Naive thymus-derived CD4-positive, alpha-beta T cell (primary cell): ENCODE measurements around the gene CLSTN2. TPM values are rescaled to one million over a fixed set of nuclear protein-coding genes. Genes with fewer than 3 reads are reported as not detected.

ENCODE experiments used
- ATAC-seq: fragments of 150-1000 bp; cut with Tn5 transposase; 2 replicates; pipeline ENCODE4 v1.10.0; 2021; ENCODE audit warnings: mild to moderate bottlenecking, moderate library complexity
- CTCF ChIA-PET: fragments of 350-600 bp; sonication (Branson Sonifier 250); formaldehyde crosslinking; loops from one replicate; lab custom pipeline; 2021; ENCODE audit warnings: antibody characterized with exemption; lab: Charles Lee
- POLR2A ChIA-PET: fragments of 350-600 bp; sonication (Branson Sonifier 250); formaldehyde crosslinking; loops from one replicate; lab custom pipeline; 2021; ENCODE audit warnings: antibody characterized with exemption, inconsistent platforms; lab: Charles Lee
- DNase-seq, 9 donors: peaks; one replicate each; pipeline versions ENCODE4 v3.0.0 to v3.0.0-alpha.2; 2020 to 2022; ENCODE audit warnings: mixed read lengths in 1 of 9
- H3K27ac ChIP-seq: one replicate; pipeline ENCODE4 v1.7.0; 2013; ENCODE audit warnings: mild to moderate bottlenecking, low read depth, low read length, moderate library complexity
- H3K27me3 ChIP-seq, 2 donors: one replicate each; pipeline ENCODE4 v1.7.0; 2013; ENCODE audit warnings: low read length in 2 of 2, mild to moderate bottlenecking in 2 of 2, moderate library complexity in 2 of 2; ENCODE audit not compliant: control insufficient read depth in 2 of 2, insufficient read depth in 2 of 2
- H3K36me3 ChIP-seq, 3 experiments: 1 replicate in 2 of 3; 2 replicates in 1 of 3; pipeline ENCODE4 v1.7.0; 2013; ENCODE audit warnings: low read length in 3 of 3, mild to moderate bottlenecking in 3 of 3, moderate library complexity in 1 of 3; ENCODE audit not compliant: insufficient read depth in 3 of 3, control insufficient read depth in 2 of 3
- H3K4me1 ChIP-seq, 2 donors: one replicate each; pipeline ENCODE4 v1.7.0; 2013; ENCODE audit warnings: low read length in 2 of 2, mild to moderate bottlenecking in 2 of 2, moderate library complexity in 1 of 2; ENCODE audit not compliant: control insufficient read depth in 2 of 2, insufficient read depth in 2 of 2
- H3K4me3 ChIP-seq: 2 replicates; pipeline ENCODE4 v1.7.0; 2013; ENCODE audit warnings: mild to moderate bottlenecking, low read length
- H3K9me3 ChIP-seq, 3 experiments: 1 replicate in 2 of 3; 2 replicates in 1 of 3; pipeline ENCODE4 v1.7.0; 2013; ENCODE audit warnings: low read length in 3 of 3; ENCODE audit not compliant: control insufficient read depth in 2 of 3
- H3K27ac Mint-ChIP-seq, 9 donors: one replicate each; pipeline ENCODE4 v1.8.0; 2020 to 2022; ENCODE audit warnings: mixed read lengths in 9 of 9, mild to moderate bottlenecking in 8 of 9, moderate library complexity in 5 of 9, inconsistent platforms in 2 of 9
- H3K27me3 Mint-ChIP-seq, 5 donors: one replicate each; pipeline ENCODE4 v1.8.0; 2021 to 2022; ENCODE audit warnings: mixed read lengths in 5 of 5, mild to moderate bottlenecking in 1 of 5
- H3K36me3 Mint-ChIP-seq, 5 donors: one replicate each; pipeline ENCODE4 v1.8.0; 2020 to 2022; ENCODE audit warnings: mixed read lengths in 5 of 5, mild to moderate bottlenecking in 3 of 5, inconsistent platforms in 1 of 5
- H3K4me1 Mint-ChIP-seq, 7 donors: one replicate each; pipeline ENCODE4 v1.8.0; 2020 to 2022; ENCODE audit warnings: mixed read lengths in 7 of 7, mild to moderate bottlenecking in 3 of 7, inconsistent platforms in 1 of 7
- H3K4me3 Mint-ChIP-seq, 10 donors: one replicate each; pipeline ENCODE4 v1.8.0; 2020 to 2022; ENCODE audit warnings: mild to moderate bottlenecking in 10 of 10, mixed read lengths in 10 of 10, moderate library complexity in 6 of 10, inconsistent platforms in 2 of 10
- H3K9me3 Mint-ChIP-seq, 11 donors: one replicate each; pipeline ENCODE4 v1.8.0; 2020 to 2022; ENCODE audit warnings: mixed read lengths in 11 of 11, mild to moderate bottlenecking in 4 of 11, inconsistent platforms in 1 of 11, moderate library complexity in 1 of 11
- intact Hi-C, 2 donors: fragments of 100-400 bp; cut with micrococcal nuclease; formaldehyde crosslinking; loops; one replicate each; pipeline ENCODE4 v1.15.1; 2023
- polyA plus RNA-seq, 2 donors: library from polyadenylated mRNA; unstranded; fragments of 300-500 nt; fragmentation: Illumina TruSeq; gene quantifications; one replicate each; pipeline ENCODE4 v1.2.3, GENCODE V29; 2021
- total RNA-seq, 6 experiments: library from RNA in 5 of 6; stranded (reverse) in 5 of 6; gene quantifications; 1 replicate in 5 of 6; 2 replicates in 1 of 6; pipeline ENCODE4 v1.2.3 and lab custom pipeline; 2021 to 2026

The CLSTN2 gene
- total and polyA plus RNA-seq, 7 experiments from 2014 or later, result 0.02 TPM; not detected in 6

- Histone ChIP-seq H3K27ac (no peak overlapping the region), H3K4me3 (no peak overlapping the region), H3K36me3 (no peaks in the 10 kb centered on the region), H3K4me1 (no peaks in the 10 kb centered on the region), H3K9me3 (no peaks in the 10 kb centered on the region), H3K27me3 (no peaks in the 10 kb centered on the region)
- ATAC-seq (no peak), DNase-seq (no peak)
- Mint-ChIP-seq H3K4me1 (no peaks in the 10 kb centered on the region), H3K4me3 (no peak overlapping the region), H3K36me3 (no peaks in the 10 kb centered on the region), H3K9me3 (no peaks in the 10 kb centered on the region), H3K27ac (no peak overlapping the region), H3K27me3 (peaks cover 0 to 20% (median 0%) of the 10 kb centered on the region in 5 donors)
- intact Hi-C loops, result no loop called here
- ChIA-PET CTCF (no interaction called here), POLR2A (no interaction called here)
Measured at GRCh38 chr3:140501061-140501769, 566.2 kb downstream of the CLSTN2 start.

DNA sequence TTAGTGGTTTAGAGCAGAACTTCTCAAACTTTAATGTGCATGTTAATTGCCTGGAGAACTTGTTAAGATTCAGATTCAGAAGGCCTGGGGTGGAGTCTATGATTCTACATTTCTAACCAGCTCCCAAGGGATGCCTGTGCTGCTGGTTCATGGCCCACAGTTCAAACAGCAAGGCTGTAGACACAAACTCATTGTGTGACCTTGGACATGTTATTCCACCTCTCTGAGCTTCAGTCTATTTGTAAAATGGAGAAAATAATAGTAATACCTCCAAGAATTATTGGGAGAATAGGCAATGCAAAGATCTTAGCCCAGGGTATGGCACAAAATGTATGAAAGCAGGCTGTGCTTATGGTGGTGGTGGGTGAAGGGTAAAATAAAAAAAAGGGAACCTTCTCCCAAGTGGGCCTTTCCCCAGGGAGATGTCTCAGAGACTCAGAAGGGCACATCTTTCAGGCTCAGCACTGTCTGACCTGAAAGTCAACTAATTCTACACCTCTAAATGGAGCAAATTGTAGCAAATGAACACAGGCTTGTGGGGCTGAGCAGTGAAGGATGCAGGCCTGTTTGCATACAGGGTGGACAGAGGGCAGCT lies 566.9 kb downstream of the CLSTN2 start:
- Histone ChIP-seq H3K27ac (no peak overlapping the region), H3K27me3 (no peaks in the 10 kb centered on the region), H3K36me3 (no peaks in the 10 kb centered on the region), H3K9me3 (no peaks in the 10 kb centered on the region), H3K4me1 (no peaks in the 10 kb centered on the region), H3K4me3 (no peak overlapping the region)
- no peak overlapping the region for H3K4me3 Mint-ChIP-seq
- DNase-seq (no peak), ATAC-seq (no peak)
- H3K36me3 Mint-ChIP-seq, result no peaks in the 10 kb centered on the region
- ChIA-PET CTCF (no interaction called here), POLR2A (no interaction called here)
- no peaks in the 10 kb centered on the region for H3K9me3 Mint-ChIP-seq
- intact Hi-C loops, result no loop called here
- no peaks in the 10 kb centered on the region for H3K4me1 Mint-ChIP-seq
- no peak overlapping the region for H3K27ac Mint-ChIP-seq
- H3K27me3 Mint-ChIP-seq, result peaks cover 0 to 20% (median 3%) of the 10 kb centered on the region in 5 donors

- no peaks in the 10 kb centered on the region for H3K9me3 ChIP-seq
- no peaks in the 10 kb centered on the region for H3K4me1 ChIP-seq
- H3K27me3 ChIP-seq, result no peaks in the 10 kb centered on the region
- H3K36me3 ChIP-seq, result no peaks in the 10 kb centered on the region
- ChIA-PET CTCF (no interaction called here), POLR2A (no interaction called here)
- Mint-ChIP-seq H3K27ac (no peak overlapping the region), H3K4me1 (no peaks in the 10 kb centered on the region), H3K27me3 (peaks cover 0 to 32% (median 11%) of the 10 kb centered on the region in 5 donors), H3K9me3 (no peaks in the 10 kb centered on the region), H3K36me3 (no peaks in the 10 kb centered on the region), H3K4me3 (no peak overlapping the region)
- no peak for DNase-seq
- H3K27ac ChIP-seq, result no peak overlapping the region
- intact Hi-C loops, result no loop called here
- no peak for ATAC-seq
- H3K4me3 ChIP-seq, result no peak overlapping the region
Measured at GRCh38 chr3:140505213-140505612, 570.2 kb downstream of the CLSTN2 start.

GRCh38 chr3:140505876-140506275 lies 570.9 kb downstream of the CLSTN2 start:
- Mint-ChIP-seq H3K27ac (no peak overlapping the region), H3K36me3 (no peaks in the 10 kb centered on the region), H3K4me1 (no peaks in the 10 kb centered on the region), H3K9me3 (no peaks in the 10 kb centered on the region), H3K4me3 (no peak overlapping the region), H3K27me3 (peaks cover 0 to 31% (median 11%) of the 10 kb centered on the region in 5 donors)
- ATAC-seq (no peak), DNase-seq (no peak)
- ChIA-PET CTCF (no interaction called here), POLR2A (no interaction called here)
- H3K4me3 ChIP-seq, result no peak overlapping the region
- no peak overlapping the region for H3K27ac ChIP-seq
- no peaks in the 10 kb centered on the region for H3K9me3 ChIP-seq
- H3K36me3 ChIP-seq, result no peaks in the 10 kb centered on the region
- intact Hi-C loops, result no loop called here
- no peaks in the 10 kb centered on the region for H3K27me3 ChIP-seq
- no peaks in the 10 kb centered on the region for H3K4me1 ChIP-seq

GRCh38 chr3:140508550-140508949 lies 573.6 kb downstream of the CLSTN2 start:
- Mint-ChIP-seq H3K36me3 (peaks cover 0 to under 1% (median 0%) of the 10 kb centered on the region in 5 donors), H3K27me3 (peaks cover 0 to 22% (median 11%) of the 10 kb centered on the region in 5 donors), H3K9me3 (peaks cover 0 to 13% (median 0%) of the 10 kb centered on the region in 11 donors), H3K4me3 (no peak overlapping the region), H3K27ac (no peak overlapping the region), H3K4me1 (no peaks in the 10 kb centered on the region)
- Histone ChIP-seq H3K27me3 (no peaks in the 10 kb centered on the region), H3K4me1 (no peaks in the 10 kb centered on the region), H3K36me3 (no peaks in the 10 kb centered on the region), H3K27ac (no peak overlapping the region), H3K4me3 (no peak overlapping the region), H3K9me3 (no peaks in the 10 kb centered on the region)
- intact Hi-C loops, result no loop called here
- POLR2A ChIA-PET, result no interaction called here
- CTCF ChIA-PET, result no interaction called here
- DNase-seq, result no peak
- ATAC-seq, result no peak

- Histone ChIP-seq H3K9me3 (no peaks in the 10 kb centered on the region), H3K27ac (no peak overlapping the region), H3K27me3 (no peaks in the 10 kb centered on the region), H3K36me3 (no peaks in the 10 kb centered on the region), H3K4me3 (no peak overlapping the region), H3K4me1 (no peaks in the 10 kb centered on the region)
- peaks cover 0 to 28% (median 11%) of the 10 kb centered on the region in 5 donors for H3K27me3 Mint-ChIP-seq
- ChIA-PET POLR2A (no interaction called here), CTCF (no interaction called here)
- intact Hi-C loops, result no loop called here
- ATAC-seq, result no peak
- peaks cover 0 to 19% (median 0%) of the 10 kb centered on the region in 11 donors for H3K9me3 Mint-ChIP-seq
- peaks cover 0 to 4% (median 0%) of the 10 kb centered on the region in 5 donors for H3K36me3 Mint-ChIP-seq
- H3K4me3 Mint-ChIP-seq, result no peak overlapping the region
- H3K4me1 Mint-ChIP-seq, result no peaks in the 10 kb centered on the region
- no peak for DNase-seq
- H3K27ac Mint-ChIP-seq, result no peak overlapping the region
Measured at GRCh38 chr3:140509534-140509933, 574.5 kb downstream of the CLSTN2 start.
